Measurements from ENCODE around the gene RFX4.

GRCh38 chr12:106759526-106760183 lies 176.9 kb downstream of the RFX4 start:
- no peak for TF ChIP-seq ZNF274 (CRISPR knock-in tag; IDR thresholded peaks at IDR 0.05)
- no peak for TF ChIP-seq TFE3 (CRISPR knock-in tag; IDR thresholded peaks at IDR 0.05)
- no peak for TF ChIP-seq XRCC5 (optimal IDR thresholded peaks at IDR 0.05; ENCODE audit: low read length)
- no peak for TF ChIP-seq ZNF557 (CRISPR knock-in tag; IDR thresholded peaks at IDR 0.05)
- no peak for TF ChIP-seq NFIC (IDR thresholded peaks at IDR 0.05; ENCODE audit: low read length)
- no peak for TF ChIP-seq TCF7 (IDR thresholded peaks at IDR 0.05; ENCODE audit: low read depth)
- no peak for TF ChIP-seq NCOA1 (CRISPR knock-in tag; IDR thresholded peaks at IDR 0.05)
- TF ChIP-seq MAX (IDR thresholded peaks at IDR 0.05): no peak
- TF ChIP-seq HNF4A (CRISPR knock-in tag; IDR thresholded peaks at IDR 0.05): no peak
- no peak for TF ChIP-seq ZNF224 (CRISPR knock-in tag; IDR thresholded peaks at IDR 0.05)
- TF ChIP-seq ZFP41 (CRISPR knock-in tag; IDR thresholded peaks at IDR 0.05; ENCODE audit: borderline replicate concordance): no peak
- no peak for TF ChIP-seq RAD21 (CRISPR knock-in tag; IDR thresholded peaks at IDR 0.05)
- no peak for TF ChIP-seq NR3C1 (CRISPR knock-in tag; IDR thresholded peaks at IDR 0.05)
